ENCODE data around the gene TEX11.

DNA sequence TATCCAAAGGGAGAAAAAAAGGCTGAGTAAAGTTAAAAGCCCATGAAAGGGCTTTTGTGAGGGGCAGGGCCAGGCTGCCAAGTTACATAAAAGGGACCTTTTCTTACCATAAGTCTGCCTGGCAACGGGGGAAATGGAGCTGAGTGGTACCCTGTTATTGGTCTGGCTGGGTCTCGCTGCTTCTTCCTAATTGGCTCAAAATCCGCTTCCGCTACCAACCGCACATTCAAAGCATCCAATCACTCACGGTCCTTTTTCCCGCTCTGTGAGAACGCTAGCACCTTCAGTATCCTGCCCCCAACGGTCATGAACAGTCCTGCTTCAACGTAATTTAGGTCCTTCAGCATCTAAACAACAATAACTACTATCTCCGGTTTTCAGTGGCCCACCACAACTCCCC, 611 bp downstream of the TEX11 start:
- TF ChIP-seq, protein P1, sequence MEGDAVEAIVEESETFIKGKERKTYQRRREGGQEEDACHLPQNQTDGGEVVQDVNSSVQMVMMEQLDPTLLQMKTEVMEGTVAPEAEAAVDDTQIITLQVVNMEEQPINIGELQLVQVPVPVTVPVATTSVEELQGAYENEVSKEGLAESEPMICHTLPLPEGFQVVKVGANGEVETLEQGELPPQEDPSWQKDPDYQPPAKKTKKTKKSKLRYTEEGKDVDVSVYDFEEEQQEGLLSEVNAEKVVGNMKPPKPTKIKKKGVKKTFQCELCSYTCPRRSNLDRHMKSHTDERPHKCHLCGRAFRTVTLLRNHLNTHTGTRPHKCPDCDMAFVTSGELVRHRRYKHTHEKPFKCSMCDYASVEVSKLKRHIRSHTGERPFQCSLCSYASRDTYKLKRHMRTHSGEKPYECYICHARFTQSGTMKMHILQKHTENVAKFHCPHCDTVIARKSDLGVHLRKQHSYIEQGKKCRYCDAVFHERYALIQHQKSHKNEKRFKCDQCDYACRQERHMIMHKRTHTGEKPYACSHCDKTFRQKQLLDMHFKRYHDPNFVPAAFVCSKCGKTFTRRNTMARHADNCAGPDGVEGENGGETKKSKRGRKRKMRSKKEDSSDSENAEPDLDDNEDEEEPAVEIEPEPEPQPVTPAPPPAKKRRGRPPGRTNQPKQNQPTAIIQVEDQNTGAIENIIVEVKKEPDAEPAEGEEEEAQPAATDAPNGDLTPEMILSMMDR (conservative IDR thresholded peaks at IDR 0.05; ENCODE audit: low read depth, low read length): no peak
- TF ChIP-seq EZH2 (IDR thresholded peaks at IDR 0.05; ENCODE audit: borderline replicate concordance, low read depth, low read length, poor library complexity, severe bottlenecking): no peak
